ENCODE measurements around the gene PCMTD2. TPM values are rescaled to one million over a fixed set of nuclear protein-coding genes. Genes with fewer than 3 reads are reported as not detected.

PCMTD2 gene
- total and polyA plus RNA-seq, 2 of the 13 experiments (the other 11 are each of a cell fraction or from before 2014, with no cell fraction given) = 47.0 to 76.9 TPM

DNA sequence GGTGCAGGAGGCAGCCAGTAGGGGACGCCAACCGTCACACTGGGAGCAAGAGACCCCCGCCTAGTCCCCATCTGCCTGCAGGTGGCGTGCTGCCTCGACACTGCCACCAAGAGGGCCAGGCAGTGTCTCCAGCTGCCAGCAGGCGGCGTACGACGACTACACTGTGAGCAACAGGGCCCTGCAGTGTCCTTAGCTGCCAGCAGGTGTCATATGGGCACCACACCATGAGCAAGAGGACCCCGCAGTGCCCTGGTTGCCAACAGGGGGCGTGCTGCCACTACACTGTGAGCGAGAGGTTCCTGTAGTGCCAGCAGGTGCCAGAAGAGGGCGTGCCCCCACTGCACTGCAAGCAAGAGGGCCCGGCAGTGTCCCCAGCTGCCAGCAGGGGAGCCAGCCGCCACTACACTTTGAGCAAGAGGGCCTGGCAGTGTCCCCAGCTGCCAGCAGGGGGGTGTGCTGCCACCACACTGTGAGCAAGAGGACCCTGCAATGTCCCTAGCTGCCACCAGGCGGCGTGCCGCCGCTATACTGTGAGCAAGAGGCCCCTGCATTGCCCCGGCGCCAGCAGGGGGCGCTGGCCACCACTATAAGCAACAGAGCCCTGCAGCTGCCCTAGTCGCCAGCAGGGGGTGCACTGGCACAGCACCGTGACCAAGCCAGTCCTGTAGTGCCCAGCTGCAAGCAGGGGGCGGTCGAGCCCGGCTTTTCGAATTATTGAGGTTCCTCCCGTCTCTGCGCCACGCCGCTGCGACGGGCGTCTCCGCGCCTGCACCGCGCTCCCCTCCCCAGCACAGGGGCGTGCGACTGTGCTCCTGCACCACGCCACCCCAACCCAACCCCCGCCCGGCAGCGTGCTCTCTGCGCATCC lies 30.3 kb downstream of the PCMTD2 start (continued):
- TF ChIP-seq, protein P1, sequence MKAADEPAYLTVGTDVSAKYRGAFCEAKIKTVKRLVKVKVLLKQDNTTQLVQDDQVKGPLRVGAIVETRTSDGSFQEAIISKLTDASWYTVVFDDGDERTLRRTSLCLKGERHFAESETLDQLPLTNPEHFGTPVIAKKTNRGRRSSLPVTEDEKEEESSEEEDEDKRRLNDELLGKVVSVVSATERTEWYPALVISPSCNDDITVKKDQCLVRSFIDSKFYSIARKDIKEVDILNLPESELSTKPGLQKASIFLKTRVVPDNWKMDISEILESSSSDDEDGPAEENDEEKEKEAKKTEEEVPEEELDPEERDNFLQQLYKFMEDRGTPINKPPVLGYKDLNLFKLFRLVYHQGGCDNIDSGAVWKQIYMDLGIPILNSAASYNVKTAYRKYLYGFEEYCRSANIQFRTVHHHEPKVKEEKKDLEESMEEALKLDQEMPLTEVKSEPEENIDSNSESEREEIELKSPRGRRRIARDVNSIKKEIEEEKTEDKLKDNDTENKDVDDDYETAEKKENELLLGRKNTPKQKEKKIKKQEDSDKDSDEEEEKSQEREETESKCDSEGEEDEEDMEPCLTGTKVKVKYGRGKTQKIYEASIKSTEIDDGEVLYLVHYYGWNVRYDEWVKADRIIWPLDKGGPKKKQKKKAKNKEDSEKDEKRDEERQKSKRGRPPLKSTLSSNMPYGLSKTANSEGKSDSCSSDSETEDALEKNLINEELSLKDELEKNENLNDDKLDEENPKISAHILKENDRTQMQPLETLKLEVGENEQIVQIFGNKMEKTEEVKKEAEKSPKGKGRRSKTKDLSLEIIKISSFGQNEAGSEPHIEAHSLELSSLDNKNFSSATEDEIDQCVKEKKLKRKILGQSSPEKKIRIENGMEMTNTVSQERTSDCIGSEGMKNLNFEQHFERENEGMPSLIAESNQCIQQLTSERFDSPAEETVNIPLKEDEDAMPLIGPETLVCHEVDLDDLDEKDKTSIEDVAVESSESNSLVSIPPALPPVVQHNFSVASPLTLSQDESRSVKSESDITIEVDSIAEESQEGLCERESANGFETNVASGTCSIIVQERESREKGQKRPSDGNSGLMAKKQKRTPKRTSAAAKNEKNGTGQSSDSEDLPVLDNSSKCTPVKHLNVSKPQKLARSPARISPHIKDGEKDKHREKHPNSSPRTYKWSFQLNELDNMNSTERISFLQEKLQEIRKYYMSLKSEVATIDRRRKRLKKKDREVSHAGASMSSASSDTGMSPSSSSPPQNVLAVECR (CRISPR knock-in tag; IDR thresholded peaks at IDR 0.05; ENCODE audit: borderline replicate concordance) = peak; percentile 34; the same call in 1 of the 2 replicates
- TF ChIP-seq SETDB1 (CRISPR knock-in tag; IDR thresholded peaks at IDR 0.05; ENCODE audit: borderline replicate concordance) (peak; percentile 100), HNRNPL (IDR thresholded peaks at IDR 0.05; ENCODE audit: low read depth, low read length) (peak; percentile 84), ZNF331 (CRISPR knock-in tag; IDR thresholded peaks at IDR 0.05) (peak; percentile 41; the same call in 1 of the 2 replicates), MYC (CRISPR knock-in tag; IDR thresholded peaks at IDR 0.05; ENCODE audit: borderline replicate concordance) (peak; percentile 40; the same call in 1 of the 2 replicates), ZBTB21 (CRISPR knock-in tag; IDR thresholded peaks at IDR 0.05) (peak; percentile 49; the same call in 1 of the 2 replicates), TP53 (CRISPR knock-in tag; conservative IDR thresholded peaks at IDR 0.05) (0 out of 2 replicates have a peak, but pooled peaks have one; percentile 39), SALL1 (CRISPR knock-in tag; IDR thresholded peaks at IDR 0.05) (peak; percentile 47), ARHGAP35 (CRISPR knock-in tag; IDR thresholded peaks at IDR 0.05; ENCODE audit: borderline replicate concordance) (0 out of 2 replicates have a peak, but pooled peaks have one; percentile 21), ZNF747 (CRISPR knock-in tag; IDR thresholded peaks at IDR 0.05; ENCODE audit: borderline replicate concordance) (peak; percentile 48; the same call in 1 of the 2 replicates), ZNF501 (CRISPR knock-in tag; IDR thresholded peaks at IDR 0.05) (peak; percentile 58; the same call in 1 of the 2 replicates), KDM3A (CRISPR knock-in tag; IDR thresholded peaks at IDR 0.05; ENCODE audit: low read depth) (peak; percentile 69; the same call in 1 of the 2 replicates), ZNF883 (CRISPR knock-in tag; IDR thresholded peaks at IDR 0.05; ENCODE audit: not compliant biosample characterization) (peak; percentile 50), ZNF296 (CRISPR knock-in tag; conservative IDR thresholded peaks at IDR 0.05) (0 out of 2 replicates have a peak, but pooled peaks have one; percentile 32)
- TF ChIP-seq, protein P2, sequence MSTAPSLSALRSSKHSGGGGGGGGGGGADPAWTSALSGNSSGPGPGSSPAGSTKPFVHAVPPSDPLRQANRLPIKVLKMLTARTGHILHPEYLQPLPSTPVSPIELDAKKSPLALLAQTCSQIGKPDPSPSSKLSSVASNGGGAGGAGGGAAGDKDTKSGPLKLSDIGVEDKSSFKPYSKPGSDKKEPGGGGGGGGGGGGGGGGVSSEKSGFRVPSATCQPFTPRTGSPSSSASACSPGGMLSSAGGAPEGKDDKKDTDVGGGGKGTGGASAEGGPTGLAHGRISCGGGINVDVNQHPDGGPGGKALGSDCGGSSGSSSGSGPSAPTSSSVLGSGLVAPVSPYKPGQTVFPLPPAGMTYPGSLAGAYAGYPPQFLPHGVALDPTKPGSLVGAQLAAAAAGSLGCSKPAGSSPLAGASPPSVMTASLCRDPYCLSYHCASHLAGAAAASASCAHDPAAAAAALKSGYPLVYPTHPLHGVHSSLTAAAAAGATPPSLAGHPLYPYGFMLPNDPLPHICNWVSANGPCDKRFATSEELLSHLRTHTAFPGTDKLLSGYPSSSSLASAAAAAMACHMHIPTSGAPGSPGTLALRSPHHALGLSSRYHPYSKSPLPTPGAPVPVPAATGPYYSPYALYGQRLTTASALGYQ (CRISPR knock-in tag; IDR thresholded peaks at IDR 0.05) = 0 out of 2 replicates have a peak, but pooled peaks have one; percentile 24
- TF ChIP-seq, protein P3, sequence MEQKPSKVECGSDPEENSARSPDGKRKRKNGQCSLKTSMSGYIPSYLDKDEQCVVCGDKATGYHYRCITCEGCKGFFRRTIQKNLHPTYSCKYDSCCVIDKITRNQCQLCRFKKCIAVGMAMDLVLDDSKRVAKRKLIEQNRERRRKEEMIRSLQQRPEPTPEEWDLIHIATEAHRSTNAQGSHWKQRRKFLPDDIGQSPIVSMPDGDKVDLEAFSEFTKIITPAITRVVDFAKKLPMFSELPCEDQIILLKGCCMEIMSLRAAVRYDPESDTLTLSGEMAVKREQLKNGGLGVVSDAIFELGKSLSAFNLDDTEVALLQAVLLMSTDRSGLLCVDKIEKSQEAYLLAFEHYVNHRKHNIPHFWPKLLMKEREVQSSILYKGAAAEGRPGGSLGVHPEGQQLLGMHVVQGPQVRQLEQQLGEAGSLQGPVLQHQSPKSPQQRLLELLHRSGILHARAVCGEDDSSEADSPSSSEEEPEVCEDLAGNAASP (CRISPR knock-in tag; IDR thresholded peaks at IDR 0.05; ENCODE audit: borderline replicate concordance) = peak; percentile 28; the same call in 1 of the 2 replicates
- TF ChIP-seq, protein P4, sequence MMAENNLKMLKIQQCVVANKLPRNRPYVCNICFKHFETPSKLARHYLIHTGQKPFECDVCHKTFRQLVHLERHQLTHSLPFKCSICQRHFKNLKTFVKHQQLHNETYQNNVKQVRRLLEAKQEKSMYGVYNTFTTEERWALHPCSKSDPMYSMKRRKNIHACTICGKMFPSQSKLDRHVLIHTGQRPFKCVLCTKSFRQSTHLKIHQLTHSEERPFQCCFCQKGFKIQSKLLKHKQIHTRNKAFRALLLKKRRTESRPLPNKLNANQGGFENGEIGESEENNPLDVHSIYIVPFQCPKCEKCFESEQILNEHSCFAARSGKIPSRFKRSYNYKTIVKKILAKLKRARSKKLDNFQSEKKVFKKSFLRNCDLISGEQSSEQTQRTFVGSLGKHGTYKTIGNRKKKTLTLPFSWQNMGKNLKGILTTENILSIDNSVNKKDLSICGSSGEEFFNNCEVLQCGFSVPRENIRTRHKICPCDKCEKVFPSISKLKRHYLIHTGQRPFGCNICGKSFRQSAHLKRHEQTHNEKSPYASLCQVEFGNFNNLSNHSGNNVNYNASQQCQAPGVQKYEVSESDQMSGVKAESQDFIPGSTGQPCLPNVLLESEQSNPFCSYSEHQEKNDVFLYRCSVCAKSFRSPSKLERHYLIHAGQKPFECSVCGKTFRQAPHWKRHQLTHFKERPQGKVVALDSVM (CRISPR knock-in tag; IDR thresholded peaks at IDR 0.05) = peak; percentile 34; the same call in 1 of the 2 replicates
